DOHH2 (cell line): Measurements from ENCODE around the gene TGIF2LY.
"Not testable (repeated sequence)": the region's sequence is repeated elsewhere in the genome, so short reads cannot be mapped to it uniquely, and the experiment has no call there.

Experiments
- H3F3A ChIP-seq: fragments of 200-600 bp; sonication (generic), shearing (Covaris generic); 2 replicates; pipeline ENCODE4 v1.6.0; 2016; ENCODE audit warnings: antibody characterized with exemption, mild to moderate bottlenecking; ENCODE audit not compliant: control insufficient read depth, insufficient read depth
- H3K27ac ChIP-seq: fragments of 200-600 bp; sonication (generic); 2 replicates; pipeline ENCODE4 v1.5.1; 2014; ENCODE audit warnings: low read depth, mild to moderate bottlenecking, low read length, moderate library complexity
- H3K27me3 ChIP-seq: fragments of 200-600 bp; sonication (generic); 2 replicates; pipeline ENCODE4 v1.6.1; 2014; ENCODE audit warnings: mild to moderate bottlenecking, low read length, mixed read lengths; ENCODE audit not compliant: control insufficient read depth
- H3K36me3 ChIP-seq: fragments of 200-600 bp; sonication (generic); 2 replicates; pipeline ENCODE4 v1.6.1; 2014; ENCODE audit warnings: mild to moderate bottlenecking, low read length, moderate library complexity, mixed read lengths; ENCODE audit not compliant: control insufficient read depth
- H3K4me1 ChIP-seq: fragments of 200-600 bp; sonication (generic); 2 replicates; pipeline ENCODE4 v1.6.1; 2014; ENCODE audit warnings: mild to moderate bottlenecking, low read length, mixed read lengths; ENCODE audit not compliant: control insufficient read depth
- H3K4me2 ChIP-seq: fragments of 200-600 bp; sonication (generic); 2 replicates; pipeline ENCODE4 v1.6.0; 2014; ENCODE audit warnings: mild to moderate bottlenecking, low read length, moderate library complexity
- H3K4me3 ChIP-seq: fragments of 200-600 bp; sonication (generic); 2 replicates; pipeline ENCODE4 v1.5.1; 2014; ENCODE audit warnings: mild to moderate bottlenecking, low read length, mixed read lengths
- H3K79me2 ChIP-seq: fragments of 200-600 bp; sonication (generic); 2 replicates; pipeline ENCODE4 v1.6.1; 2014; ENCODE audit warnings: mild to moderate bottlenecking, low read length, mixed read lengths; ENCODE audit not compliant: control insufficient read depth
- H3K9me2 ChIP-seq: fragments of 200-600 bp; sonication (generic); replicated peaks from 2 replicates; pipeline ENCODE4 v1.6.1; 2014; ENCODE audit warnings: mild to moderate bottlenecking, low read length, mixed read lengths; ENCODE audit not compliant: control insufficient read depth
- H3K9me3 ChIP-seq: fragments of 200-600 bp; sonication (generic); 2 replicates; pipeline ENCODE4 v1.6.1; 2014; ENCODE audit warnings: antibody characterized with exemption, low read length, mixed read lengths; ENCODE audit not compliant: control insufficient read depth, insufficient read depth
- H4K20me1 ChIP-seq: fragments of 200-600 bp; sonication (generic); 2 replicates; pipeline ENCODE4 v1.6.0; 2014; ENCODE audit warnings: low read depth, mild to moderate bottlenecking, antibody characterized with exemption, low read length, moderate library complexity; ENCODE audit not compliant: control insufficient read depth, insufficient read depth

TGIF2LY gene

GRCh38 chrY:3578767-3579166 lies at the start of gene TGIF2LY:
TSS of gene TGIF2LY (plus strand) at chrY:3579067. CDS start at chrY:3579245, 178 bp downstream.
- not testable (repeated sequence) for H3K4me3 ChIP-seq, H3K4me2 ChIP-seq, H3K27ac ChIP-seq, H3K4me1 ChIP-seq, H3F3A ChIP-seq, H3K79me2 ChIP-seq, H3K27me3 ChIP-seq, H3K9me2 ChIP-seq, H3K9me3 ChIP-seq, H3K36me3 ChIP-seq, H4K20me1 ChIP-seq
